HUDEP-2 (cell line): ENCODE measurements around the gene RASA3.

Experiments
- DNase-seq, 76 experiments: peaks; one replicate each; lab custom pipeline; 2025; ENCODE audit not compliant: unreplicated experiment in 76 of 76; lab: John Stamatoyannopoulos, UW

RASA3 gene

DNA sequence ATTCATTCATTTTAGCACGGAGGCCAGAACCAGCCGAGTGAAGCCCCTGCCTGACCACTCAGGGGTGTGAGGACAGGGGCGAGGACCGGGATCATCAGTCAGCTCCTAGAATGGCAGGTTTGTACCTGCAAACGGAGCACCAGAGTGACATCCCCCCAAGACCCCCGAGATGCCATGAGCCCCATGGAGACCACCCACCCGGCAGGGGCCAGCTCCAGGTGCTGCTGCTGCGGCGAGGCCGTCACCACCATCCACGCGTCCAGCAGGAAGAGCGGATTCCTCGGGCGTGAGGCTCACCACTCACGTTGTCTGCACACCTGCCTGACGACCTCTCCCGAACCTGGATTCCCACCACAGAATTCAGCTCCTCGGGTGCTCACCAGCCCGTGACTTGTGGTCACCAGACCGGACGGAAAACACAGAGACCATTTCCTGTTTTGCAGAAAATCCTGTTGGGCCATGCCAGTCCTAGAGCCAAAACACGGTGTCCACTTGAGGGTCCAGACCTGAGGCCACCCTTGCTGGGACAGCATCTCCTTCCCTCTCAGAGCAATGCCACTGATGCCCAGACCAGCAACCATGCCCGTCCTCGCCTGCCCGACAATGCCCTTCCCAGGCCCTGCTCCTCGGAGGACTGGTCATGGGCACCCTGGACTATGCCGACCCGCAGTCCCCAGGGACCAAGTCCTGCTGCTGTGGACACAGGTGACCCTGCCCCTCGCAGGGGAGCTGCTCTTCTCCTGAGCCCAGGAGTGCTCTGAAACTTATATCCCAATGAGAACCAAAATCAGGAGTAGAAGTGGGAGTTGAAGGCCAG, 74.2 kb downstream of the RASA3 start:
- no peak for DNase-seq

DNA sequence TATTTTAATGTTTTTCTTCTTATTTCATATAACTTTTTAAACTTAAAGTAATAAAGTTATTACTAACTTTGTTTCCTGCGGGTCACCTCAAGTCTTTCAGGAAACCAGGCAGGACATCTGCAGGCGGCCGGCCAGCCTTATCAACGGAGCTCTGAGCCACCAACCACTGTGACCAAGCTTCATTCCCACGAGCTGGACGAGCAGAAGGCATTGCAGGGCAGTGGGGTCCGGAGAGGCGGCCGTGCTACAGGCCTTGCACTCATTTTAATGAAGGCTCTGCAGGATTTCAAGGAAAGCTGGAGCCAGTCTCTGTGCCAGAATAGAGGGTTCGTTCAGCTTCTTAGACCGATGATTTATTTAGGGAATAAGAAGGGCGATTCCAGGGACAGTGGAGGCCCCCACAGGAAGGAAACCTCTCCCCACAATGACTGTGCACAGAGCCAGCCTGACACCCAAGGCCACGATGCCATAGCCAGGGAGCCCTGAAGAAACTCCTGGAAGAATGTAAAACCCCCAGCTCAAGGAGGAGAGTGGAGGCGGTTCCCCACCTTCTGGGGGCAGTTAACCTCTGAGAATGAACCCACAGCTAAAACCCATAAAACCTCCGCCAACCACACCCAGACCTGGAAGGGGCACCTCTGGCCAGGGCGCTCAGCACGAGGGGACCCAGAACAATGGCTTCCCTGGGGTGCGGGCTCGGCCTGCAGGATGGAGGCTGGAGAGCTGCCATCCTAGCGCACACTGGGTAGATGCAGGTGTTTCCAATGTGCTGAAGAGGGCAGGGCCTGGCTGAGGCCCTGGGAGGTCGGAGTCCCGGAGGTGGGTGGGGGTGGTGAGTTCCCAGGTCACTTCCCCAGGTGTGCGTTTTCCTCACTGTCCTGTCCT, 75.0 kb downstream of the RASA3 start:
- DNase-seq: no peak

DNA sequence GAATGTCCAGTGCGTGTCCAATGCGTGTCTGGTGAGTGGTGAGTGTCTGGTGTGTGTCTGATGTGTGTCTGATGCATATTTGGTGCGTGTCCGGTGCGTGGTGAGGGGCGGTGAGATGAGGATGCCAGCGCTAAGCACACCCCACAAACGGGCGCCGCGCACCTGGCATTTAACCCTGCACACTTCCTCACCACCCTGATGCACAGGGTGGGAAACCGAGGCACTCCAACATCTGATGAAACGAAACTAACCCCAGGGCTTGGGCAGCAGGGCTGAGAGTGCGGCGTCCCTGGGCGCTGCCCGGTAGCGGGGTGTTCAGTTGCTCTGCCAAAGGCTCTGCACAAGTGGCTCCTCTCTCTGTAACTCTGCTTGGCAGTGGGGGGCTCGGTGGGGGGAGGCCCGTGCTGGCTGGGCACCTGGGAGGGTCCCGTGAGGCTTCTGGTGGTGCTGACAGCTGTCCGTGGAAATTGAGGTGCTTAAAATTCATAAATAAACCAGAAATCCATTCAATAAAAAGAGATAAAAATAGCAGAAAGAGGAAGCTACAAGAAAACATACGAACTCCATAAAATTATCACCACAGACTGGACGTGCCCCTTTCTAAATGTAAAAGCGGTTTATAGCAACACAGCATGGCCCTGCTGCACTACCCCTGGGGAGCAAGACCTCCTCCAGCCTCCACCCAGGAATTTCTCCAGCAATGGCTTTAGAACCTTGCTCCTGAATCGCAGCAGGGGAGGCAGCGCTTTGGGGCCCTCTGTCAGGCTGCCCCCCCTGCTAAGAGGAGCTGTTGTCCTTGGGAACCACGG, 76.0 kb downstream of the RASA3 start:
- no peak for DNase-seq

DNA sequence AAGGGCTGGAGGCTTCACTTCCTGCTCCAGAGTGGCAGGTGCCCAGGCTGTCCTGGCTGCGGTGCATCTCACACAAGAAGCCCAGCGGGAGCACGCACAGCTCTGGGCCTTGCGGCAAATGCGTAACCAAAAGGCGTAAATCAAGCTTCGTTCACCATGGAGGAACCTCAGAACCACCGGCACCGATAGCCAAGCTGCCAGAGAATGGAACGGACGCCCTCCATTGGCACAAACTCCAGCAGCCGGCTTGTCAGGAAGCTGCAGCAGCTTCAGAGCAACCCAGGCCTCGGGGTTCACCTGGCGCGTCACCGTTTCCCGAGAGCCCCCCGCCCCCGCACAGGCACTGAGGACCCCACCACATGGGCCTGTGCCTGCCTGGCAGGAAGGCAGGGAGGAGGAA, 76.7 kb downstream of the RASA3 start:
- no peak for DNase-seq

DNA sequence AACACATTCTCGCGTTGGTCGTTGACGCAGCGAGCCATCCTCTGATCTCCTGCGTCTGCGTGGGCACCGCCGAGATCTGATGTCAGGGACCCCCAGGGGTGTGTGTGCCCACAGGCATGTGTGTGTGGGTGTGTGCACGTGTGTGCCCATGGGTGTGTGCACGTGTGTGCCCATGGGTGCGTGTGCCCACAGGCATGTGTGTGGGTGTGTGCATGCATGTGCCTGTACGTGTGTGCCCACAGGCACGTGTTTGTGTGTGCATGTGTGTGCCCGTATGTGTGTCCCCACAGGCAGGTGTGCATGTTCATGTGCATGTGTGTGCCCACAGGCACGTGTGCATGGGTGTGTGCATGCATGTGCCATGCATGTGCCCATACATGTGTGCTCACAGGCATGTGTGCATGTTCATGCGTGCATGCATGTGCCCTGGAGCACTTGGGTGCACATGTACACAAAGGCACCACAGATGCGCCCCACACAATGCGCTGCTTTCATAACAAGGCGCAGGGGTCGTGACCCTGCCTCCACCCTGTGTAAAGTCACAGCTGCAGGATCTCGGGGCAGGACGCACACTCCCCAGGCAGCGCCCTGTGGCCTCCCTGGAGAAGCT, 77.5 kb downstream of the RASA3 start:
- no peak for DNase-seq

DNA sequence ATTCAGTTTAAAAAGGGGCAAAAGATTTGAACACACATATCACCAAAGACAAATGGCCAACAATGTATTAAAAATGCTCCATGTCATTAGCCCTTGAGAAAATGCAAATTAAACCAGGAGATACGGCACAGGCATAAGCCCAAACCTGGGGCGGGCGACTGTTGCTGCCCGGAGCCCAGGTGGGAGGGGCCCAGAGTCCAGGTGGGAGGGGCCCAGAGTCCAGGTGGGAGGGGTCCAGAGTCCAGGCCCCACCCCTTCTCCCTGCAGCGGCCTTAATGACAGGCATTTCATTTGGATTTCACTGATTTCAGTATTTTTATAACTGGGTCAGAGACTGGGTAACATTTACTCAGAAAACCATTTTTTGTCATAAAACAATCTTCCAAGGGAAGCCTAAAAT, 78.2 kb downstream of the RASA3 start:
- DNase-seq: peak in 1 of 76 experiments; percentile 11

DNA sequence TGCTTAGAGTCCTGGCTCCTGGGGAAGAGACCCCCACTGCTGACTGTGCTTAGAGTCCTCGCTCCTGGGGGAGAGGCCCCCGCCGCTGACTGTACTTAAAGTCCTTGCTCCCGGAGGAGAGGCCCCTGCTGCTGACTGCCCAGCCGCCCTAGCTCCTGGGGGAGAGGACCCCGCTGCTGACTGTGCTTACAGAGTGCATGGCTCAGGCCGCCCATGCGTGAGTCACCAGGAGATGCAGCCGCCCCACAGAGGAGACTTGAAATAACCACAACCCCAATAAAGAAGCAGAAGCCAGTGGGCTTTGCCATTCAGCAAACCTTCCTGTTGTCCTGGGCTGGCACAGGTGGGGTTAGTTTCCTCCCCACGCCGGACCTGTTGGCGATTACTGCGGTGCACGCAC, 79.4 kb downstream of the RASA3 start:
- no peak for DNase-seq

DNA sequence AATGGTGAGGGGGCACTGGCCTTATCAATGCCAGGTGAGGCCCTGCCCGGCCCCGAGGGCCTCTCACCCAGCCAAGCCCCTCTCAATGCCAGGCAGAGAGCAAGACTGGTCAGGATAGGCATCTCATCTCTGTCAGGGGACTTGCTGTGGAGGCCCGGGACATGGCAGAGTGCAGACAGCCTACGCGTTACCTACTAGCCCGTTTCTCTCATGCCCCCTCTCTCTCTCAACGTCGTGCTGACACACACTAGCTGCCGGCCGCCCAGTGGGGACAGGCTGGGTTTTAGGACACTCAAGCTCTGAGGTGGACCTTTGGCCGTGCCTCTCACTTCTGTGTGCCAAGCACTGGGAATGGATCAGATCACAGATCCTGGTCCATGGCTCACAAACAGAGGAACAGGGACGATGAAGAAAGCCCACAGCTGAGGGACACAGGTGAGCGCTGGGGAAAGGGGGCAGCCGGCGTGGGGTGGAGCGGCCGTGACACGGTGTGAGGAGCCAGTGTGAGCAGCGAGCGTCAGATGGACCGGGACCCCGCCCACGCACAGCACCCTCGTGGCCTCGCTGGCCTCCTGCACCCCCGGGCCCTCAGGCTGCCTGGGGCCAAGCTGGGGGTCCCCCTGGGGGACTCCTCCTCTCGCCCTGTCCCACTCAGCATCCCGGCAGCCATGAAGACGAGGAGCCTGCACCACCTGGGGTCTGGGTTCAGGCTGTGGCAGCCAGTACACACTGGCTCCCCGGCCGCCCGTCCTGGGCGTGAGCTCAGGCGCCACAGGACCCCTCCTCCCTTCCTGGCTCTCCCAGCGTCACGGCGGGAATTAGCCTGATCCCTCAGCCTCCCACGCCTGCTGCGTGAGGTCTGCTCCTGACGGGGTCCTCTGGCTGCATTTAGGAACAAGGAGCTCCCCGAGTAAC, 81.6 kb downstream of the RASA3 start:
- DNase-seq: no peak

DNA sequence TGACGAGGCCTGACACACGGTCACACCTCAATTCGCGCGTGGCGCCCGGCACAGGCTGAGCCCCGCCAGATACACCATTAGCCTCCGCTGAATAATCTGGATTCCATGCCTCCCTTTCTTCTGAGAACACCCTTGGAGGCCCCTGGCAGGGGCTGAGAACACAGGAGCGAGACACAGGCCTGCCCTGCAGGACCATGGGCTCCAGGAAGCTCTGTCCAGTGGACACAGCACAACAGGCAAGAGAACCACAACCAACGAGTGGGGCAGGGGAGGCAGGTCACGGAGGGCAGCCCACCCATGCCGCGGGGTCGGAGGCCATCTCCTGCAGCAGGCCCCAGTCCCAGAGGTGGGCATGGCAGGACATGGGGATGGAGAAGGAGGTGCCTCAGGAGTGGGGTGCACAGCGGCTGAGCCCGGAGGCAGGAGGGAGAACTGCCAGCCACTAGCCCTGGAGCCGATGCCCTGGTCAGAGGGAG, 82.8 kb downstream of the RASA3 start:
- DNase-seq: no peak

DNA sequence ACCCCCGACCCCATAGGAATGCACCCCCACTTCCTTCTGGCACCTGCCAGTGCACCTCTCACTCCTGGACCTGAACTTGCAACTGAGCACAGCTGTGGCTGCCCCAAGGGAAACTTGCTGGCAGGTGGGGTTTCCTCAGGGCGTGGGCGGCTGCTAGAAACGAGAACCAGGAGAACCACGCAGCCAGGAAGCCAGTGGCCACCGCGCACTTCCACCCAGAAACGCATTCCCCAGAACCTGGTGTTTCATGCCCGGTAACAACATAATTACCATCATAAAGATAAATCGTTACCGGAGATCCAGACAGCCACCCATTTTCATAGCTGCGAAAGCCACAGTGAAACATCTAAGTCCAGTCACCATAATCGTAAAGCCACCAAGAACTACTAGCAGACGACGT, 83.4 kb downstream of the RASA3 start:
- no peak for DNase-seq

DNA sequence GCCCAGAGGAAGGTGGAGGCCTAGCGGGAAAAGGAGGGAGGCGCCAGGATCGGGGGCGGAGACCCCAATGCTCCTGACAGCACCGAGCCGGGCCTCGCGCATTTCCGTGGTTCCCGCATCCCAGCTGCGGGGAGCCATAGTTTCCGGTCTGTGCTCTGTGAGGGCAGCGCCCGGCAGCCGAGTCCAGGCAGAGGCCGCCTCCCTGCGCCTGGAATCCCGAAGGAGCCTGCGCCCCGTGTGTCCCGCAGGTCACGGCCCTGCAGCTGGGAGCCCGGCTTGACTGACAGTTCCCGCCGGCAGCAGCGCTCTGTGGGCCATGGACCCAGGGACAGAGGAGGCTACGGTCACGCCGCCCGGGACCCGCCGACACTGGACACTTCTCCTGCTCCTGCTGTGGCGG, 84.0 kb downstream of the RASA3 start:
- no peak for DNase-seq

DNA sequence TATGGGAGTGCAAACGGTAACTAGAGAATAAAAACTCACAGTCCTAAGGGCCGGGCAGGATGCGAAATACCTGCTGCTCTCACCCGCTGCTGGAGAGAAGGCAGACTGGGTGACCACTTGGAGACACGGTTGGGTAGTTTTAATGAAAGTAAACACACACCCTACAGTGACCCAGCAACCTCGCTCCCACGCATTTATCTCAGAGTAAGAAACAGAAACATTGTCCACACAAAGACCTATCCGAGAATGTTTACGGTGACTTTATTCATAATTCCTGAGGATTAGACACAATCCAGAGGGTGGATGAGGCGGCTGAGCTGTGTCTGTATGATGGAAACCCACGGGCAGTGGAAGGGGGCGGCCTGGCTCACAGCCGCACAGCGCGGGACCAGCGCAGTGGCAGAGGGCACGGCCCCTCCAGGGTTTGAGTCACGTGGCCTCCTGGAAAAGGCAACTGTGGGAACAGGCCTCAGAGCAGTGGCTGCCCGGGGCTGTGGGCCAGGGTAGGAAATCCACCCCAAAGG, 85.0 kb downstream of the RASA3 start:
- no peak for DNase-seq

DNA sequence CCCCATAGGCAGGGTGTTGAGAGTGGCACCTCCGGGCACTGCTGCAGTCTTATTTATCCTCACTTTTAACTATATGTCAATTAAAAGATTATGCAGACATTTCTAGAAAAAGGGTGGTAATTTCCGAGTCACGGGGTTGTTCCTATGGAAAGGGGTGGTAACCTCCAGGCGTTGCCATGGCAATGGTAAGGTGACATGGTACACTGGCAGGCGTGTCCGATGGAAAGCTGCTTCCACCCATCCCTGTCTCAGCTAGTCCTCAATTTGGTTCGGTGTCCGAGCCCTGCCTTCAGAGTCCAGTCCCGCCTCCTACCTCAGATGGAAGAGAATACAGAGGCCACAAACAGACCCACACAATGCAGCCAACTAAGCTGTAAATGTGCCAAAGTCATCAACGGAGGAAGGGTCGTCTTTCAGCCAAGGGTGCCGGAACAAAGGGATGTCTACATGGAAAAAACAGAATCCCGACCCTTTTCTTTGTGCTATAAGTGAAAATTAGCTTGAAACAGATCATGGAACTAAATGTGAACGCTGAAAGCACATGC, 85.9 kb downstream of the RASA3 start:
- no peak for DNase-seq

DNA sequence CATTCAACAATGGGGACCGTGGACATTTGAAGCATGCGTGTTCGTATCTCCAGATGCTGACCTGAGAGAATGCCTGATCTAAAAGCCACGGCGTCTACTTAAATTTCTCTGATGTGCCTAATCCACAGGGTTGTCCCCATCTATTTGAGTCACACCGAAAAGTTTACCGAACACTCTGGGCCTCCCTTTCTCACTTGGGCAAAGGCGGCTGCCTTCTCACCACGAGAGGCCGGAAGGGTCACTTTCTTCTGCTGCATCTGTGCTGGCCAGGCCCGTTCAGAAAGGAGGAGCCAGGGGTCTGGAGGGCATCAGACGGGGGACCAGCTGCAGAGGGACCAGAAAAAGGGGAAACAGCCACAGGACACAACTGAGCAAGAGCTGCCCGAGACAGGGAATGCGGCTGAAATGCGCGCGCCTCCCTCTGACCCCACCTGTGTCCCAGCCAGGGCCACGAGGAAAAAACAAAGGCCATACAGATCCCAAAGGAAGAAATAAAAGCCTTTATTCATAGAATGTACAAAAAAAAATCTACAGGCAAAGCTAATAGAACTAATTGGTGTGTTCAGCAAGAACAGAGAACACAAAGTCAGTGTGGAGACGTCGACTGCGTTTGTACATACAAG, 87.2 kb downstream of the RASA3 start:
- no peak for DNase-seq

DNA sequence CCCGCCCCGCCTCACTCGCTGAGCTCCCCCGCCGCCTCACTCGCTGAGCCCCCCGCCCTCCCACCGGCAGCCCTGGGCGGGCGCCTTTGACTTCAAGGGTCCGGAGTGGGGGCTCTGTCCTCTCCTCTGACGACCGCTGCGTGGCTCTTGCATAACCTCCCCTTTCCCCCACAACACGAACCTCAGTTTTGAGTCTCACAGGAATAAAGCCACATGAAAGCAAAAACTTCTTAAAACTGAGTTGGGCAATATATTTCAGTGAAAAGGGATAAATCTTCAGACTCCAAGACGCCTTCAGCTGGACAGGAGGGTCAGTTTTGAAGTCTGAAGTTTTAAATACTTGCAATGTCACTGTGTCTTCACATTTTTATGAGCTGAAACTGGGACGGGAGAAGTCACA, 87.9 kb downstream of the RASA3 start:
- DNase-seq: peak in 1 of 76 experiments; percentile 0

DNA sequence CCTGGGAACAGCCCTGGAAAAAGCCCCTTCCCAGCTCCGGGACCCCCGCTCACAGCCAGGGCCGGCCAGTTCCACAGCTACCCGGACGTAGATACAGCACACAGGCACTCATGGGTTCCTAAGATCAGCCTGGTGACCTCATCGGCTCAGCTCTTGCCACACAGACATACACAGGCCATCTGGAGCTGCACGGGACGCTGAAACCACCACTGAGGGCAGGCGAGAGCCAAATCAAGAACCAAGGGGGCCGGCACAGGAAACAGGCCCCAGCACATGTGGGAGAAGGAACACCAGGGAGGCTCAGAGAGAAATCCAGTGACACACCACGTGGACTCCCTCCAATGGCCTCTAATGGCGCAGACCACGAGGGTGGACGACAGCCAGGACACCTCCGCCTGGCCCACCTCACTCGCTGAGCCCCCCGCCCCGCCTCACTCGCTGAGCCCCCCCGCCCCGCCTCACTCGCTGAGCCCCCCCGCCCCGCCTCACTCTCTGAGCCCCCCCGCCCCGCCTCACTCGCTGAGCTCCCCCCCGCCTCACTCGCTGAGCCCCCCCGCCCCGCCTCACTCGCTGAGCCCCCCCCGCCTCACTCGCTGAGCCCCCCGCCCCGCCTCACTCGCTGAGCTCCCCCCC, 88.9 kb downstream of the RASA3 start:
- no peak for DNase-seq

DNA sequence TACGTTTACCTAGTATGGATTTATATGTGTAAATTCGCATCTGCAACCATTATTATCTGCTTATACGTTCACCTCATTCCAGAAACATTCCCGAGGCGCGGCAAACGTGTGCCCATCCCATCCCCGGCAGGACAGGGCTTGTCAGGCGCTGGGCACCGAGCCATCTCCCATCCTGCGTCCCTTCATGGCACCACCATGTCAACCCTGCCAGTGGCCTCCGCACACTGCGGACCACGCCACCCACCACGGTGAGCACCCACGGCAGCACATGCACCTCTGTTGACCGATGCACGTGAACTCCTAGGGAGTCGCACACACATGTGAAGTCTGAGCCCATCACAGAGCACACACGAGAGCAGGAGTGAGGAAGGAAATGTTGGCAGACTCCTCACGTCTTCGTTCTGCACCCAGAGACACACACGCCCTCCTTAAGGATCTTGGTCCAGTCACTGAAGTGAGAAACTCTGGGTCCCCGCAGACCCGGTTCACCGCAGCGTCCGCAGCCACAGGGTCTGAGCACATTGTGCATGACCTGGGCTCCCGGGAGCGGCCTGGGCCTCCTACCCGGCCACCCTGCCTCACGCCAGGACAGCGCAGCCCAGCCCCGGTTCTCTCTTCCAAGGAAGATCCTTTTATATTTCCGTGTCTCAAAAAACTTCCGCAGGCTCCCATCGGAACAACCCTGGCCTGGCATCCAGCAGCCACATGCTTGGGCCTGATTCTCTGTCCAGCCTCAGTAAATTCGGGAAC, 90.2 kb downstream of the RASA3 start:
- no peak for DNase-seq
